B cell (primary cell): ENCODE data around the gene CHD8. TPM values are rescaled to one million over a fixed set of nuclear protein-coding genes. Genes with fewer than 3 reads are reported as not detected.

Experiments used
- ATAC-seq: fragments of 200-7000 bp; cut with Tn5 transposase; one replicate; pipeline ENCODE4 v1.10.0; 2021; ENCODE audit warnings: low read depth, mild to moderate bottlenecking, moderate number of reproducible peaks, moderate library complexity
- CTCF ChIA-PET: fragments of 350-600 bp; sonication (Branson Sonifier 250); formaldehyde crosslinking; loops from one replicate; lab custom pipeline; 2021; ENCODE audit warnings: antibody characterized with exemption, inconsistent platforms; lab: Charles Lee
- POLR2A ChIA-PET: fragments of 350-600 bp; sonication (Branson Sonifier 250); formaldehyde crosslinking; loops from one replicate; lab custom pipeline; 2021; ENCODE audit warnings: antibody characterized with exemption; lab: Charles Lee
- DNase-seq: peaks from one replicate; pipeline ENCODE4 v3.0.0; 2013
- H2AFZ ChIP-seq: 2 replicates; pipeline ENCODE4 v1.6.1; 2012; ENCODE audit warnings: mild to moderate bottlenecking, low read depth, low read length; ENCODE audit not compliant: insufficient read depth, poor library complexity, severe bottlenecking
- H3K27ac ChIP-seq, 2 donors: 1 replicate in 1 of 2; 2 replicates in 1 of 2; pipeline ENCODE4 v1.5.1; 2012 to 2013; ENCODE audit warnings: low read length in 2 of 2, mild to moderate bottlenecking in 2 of 2, moderate library complexity in 1 of 2
- H3K27me3 ChIP-seq, 4 experiments: fragments of 200-600 bp in 1 of 4; sonication (generic) in 1 of 4; replicated peaks in 1 of 4; 1 replicate in 2 of 4; 2 replicates in 2 of 4; pipeline versions ENCODE4 v1.6.1 to v1.7.0; 2013 to 2016; ENCODE audit warnings: low read length in 3 of 4, mild to moderate bottlenecking in 2 of 4, mixed read lengths in 1 of 4, moderate library complexity in 1 of 4; ENCODE audit not compliant: insufficient read depth in 4 of 4, control insufficient read depth in 3 of 4; ENCODE audit errors: control extremely low read depth in 1 of 4
- H3K36me3 ChIP-seq, 2 experiments: replicated peaks in 1 of 2; 1 replicate in 1 of 2; 2 replicates in 1 of 2; pipeline versions ENCODE4 v1.6.1 to v1.7.1; 2013; ENCODE audit warnings: low read length in 1 of 2; ENCODE audit not compliant: insufficient read depth in 2 of 2, control insufficient read depth in 1 of 2; ENCODE audit errors: control extremely low read depth in 1 of 2, extremely low read depth in 1 of 2
- H3K4me1 ChIP-seq, 2 donors: fragments of 200-600 bp in 1 of 2; sonication (generic) in 1 of 2; 1 replicate in 1 of 2; 2 replicates in 1 of 2; pipeline versions ENCODE4 v1.5.1 to v1.6.1; 2013 to 2017; ENCODE audit warnings: low read length in 2 of 2; ENCODE audit not compliant: control insufficient read depth in 2 of 2, insufficient read depth in 2 of 2
- H3K4me2 ChIP-seq: replicated peaks from 2 replicates; pipeline ENCODE3; 2012; ENCODE audit warnings: mild to moderate bottlenecking, low read depth, low read length; ENCODE audit not compliant: poor library complexity, severe bottlenecking
- H3K4me3 ChIP-seq, 5 experiments: fragments of 200-600 bp in 1 of 5; sonication (generic) in 1 of 5; 1 replicate in 3 of 5; 2 replicates in 2 of 5; pipeline versions ENCODE4 v1.5.1 to v1.7.0; 2011 to 2016; ENCODE audit warnings: low read length in 4 of 5, mild to moderate bottlenecking in 4 of 5, low read depth in 2 of 5, control low read depth in 1 of 5, moderate library complexity in 1 of 5; ENCODE audit not compliant: insufficient read depth in 1 of 5; ENCODE audit errors: control extremely low read depth in 1 of 5, extremely low read depth in 1 of 5
- H3K79me2 ChIP-seq: fragments of 200-600 bp; sonication (generic); one replicate; pipeline ENCODE4 v1.6.0; 2016; ENCODE audit warnings: low read length; ENCODE audit not compliant: control insufficient read depth, insufficient read depth
- H3K9ac ChIP-seq: fragments of 200-600 bp; sonication (generic); 2 replicates; pipeline ENCODE4 v1.6.1; 2017; ENCODE audit warnings: mild to moderate bottlenecking, low read length, moderate library complexity
- H3K9me3 ChIP-seq, 3 donors: one replicate each; pipeline versions ENCODE4 v1.6.1 to v1.7.1; 2013; ENCODE audit warnings: low read length in 2 of 3; ENCODE audit not compliant: control insufficient read depth in 2 of 3, insufficient read depth in 1 of 3; ENCODE audit errors: control extremely low read depth in 1 of 3
- H4K20me1 ChIP-seq: 2 replicates; pipeline ENCODE4 v1.6.0; 2012; ENCODE audit warnings: mild to moderate bottlenecking, low read length; ENCODE audit not compliant: insufficient read depth, control insufficient read depth, poor library complexity, severe bottlenecking
- H3K27ac Mint-ChIP-seq: one replicate; pipeline ENCODE4 v1.8.0; 2021; ENCODE audit warnings: mixed read lengths
- H3K27me3 Mint-ChIP-seq: one replicate; pipeline ENCODE4 v1.8.0; 2021; ENCODE audit warnings: mixed read lengths
- H3K4me1 Mint-ChIP-seq: one replicate; pipeline ENCODE4 v1.8.0; 2021; ENCODE audit warnings: mixed read lengths
- H3K4me3 Mint-ChIP-seq: one replicate; pipeline ENCODE4 v1.8.0; 2021; ENCODE audit warnings: mixed read lengths
- H3K9me3 Mint-ChIP-seq: one replicate; pipeline ENCODE4 v1.8.0; 2022; ENCODE audit warnings: mixed read lengths; ENCODE audit not compliant: insufficient read depth
- CTCF ChIP-seq: fragments of 200-600 bp; IDR thresholded peaks from one replicate; pipeline ENCODE4 v1.8.0; 2022; ENCODE audit warnings: antibody characterized with exemption, mild to moderate bottlenecking
- EZH2 ChIP-seq: IDR thresholded peaks from 2 replicates; pipeline ENCODE4 v1.6.1; 2012; ENCODE audit warnings: borderline replicate concordance, low read depth, mild to moderate bottlenecking, moderate library complexity, low read length; ENCODE audit not compliant: insufficient read depth, poor library complexity, severe bottlenecking
- WGBS: methylation state at CpG from one replicate; pipeline ENCODE4 v1.1.5; 2013; ENCODE audit warnings: missing lambda C conversion rate; ENCODE audit not compliant: insufficient coverage; 5-methylcytosine and 5-hydroxymethylcytosine counted together
- intact Hi-C: fragments of 100-400 bp; cut with micrococcal nuclease; formaldehyde crosslinking; loops from one replicate; pipeline ENCODE4 v1.10.0; 2022
- polyA plus RNA-seq: library from polyadenylated mRNA; depleted of rRNA; stranded (reverse); fragments of >200 nt; gene quantifications from 2 replicates; pipeline ENCODE4 v1.2.3, GENCODE V29; 2012
- total RNA-seq, 2 donors: library from RNA; stranded (reverse); fragments of 120-200 nt in 1 of 2; gene quantifications; 1 replicate in 1 of 2; 2 replicates in 1 of 2; pipeline versions ENCODE4 v1.2.3 to v1.2.4, GENCODE V29; 2013 to 2022

Gene CHD8
- total and polyA plus RNA-seq, 2 donors (not counting 1 experiment from before 2014, with no cell fraction given), result 43.5 to 155 TPM

DNA sequence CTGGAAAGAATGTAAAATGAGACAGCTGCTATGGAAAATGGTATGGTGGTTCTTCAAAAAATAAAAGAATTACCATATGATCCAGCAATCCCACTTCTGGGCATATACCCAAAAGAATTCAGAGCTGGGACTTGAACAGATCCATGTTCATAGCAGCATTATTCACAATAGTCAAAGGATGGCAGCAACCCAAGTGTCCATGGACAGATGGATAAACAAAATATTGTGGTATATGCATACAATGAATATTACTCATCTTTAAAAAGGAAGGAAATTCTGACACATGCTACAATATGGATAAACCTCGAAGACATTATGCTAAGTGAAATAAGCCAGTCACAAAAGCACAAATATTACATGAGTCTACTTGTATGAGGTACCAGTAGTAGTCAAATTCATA is 11.7 kb upstream of the CHD8 start:
- no peaks in the 10 kb centered on the region for H3K4me1 ChIP-seq
- ChIA-PET CTCF (no interaction called here), POLR2A (no interaction called here)
- TF ChIP-seq EZH2, result no peak
- no peak for TF ChIP-seq CTCF
- no peak overlapping the region for H3K27ac ChIP-seq
- Mint-ChIP-seq H3K27me3 (no peaks in the 10 kb centered on the region), H3K27ac (no peak overlapping the region), H3K4me1 (peaks cover 2% of the 10 kb centered on the region), H3K9me3 (no peaks in the 10 kb centered on the region), H3K4me3 (no peak overlapping the region)
- no peak overlapping the region for H2AFZ ChIP-seq
- WGBS, result no CpG with 5 or more reads among the region's 1 CpG
- H4K20me1 ChIP-seq, result no peaks in the 10 kb centered on the region
- H3K9me3 ChIP-seq, result no peaks in the 10 kb centered on the region
- peaks cover 12 to 32% of the 10 kb centered on the region in 2 experiments for H3K36me3 ChIP-seq
- peaks cover 9% of the 10 kb centered on the region for H3K79me2 ChIP-seq
- no peak for ATAC-seq
- intact Hi-C loops, result no loop called here
- H3K9ac ChIP-seq, result no peak overlapping the region
- no peak overlapping the region for H3K4me2 ChIP-seq
- no peaks in the 10 kb centered on the region for H3K27me3 ChIP-seq
- H3K4me3 ChIP-seq, result no peak overlapping the region
- DNase-seq, result no peak

- 0% methylated on average over 11 of the region's 17 CpGs for WGBS
- CTCF ChIA-PET, result interaction anchor here (0.6 to 3.9 kb wide), 14 partner anchors 9 to 101 kb away, joined by 3 to 50 read pairs (median 4); partner anchors contain the start of genes METTL3, RAB2B, SUPT16H and TOX4
These were observed 371 bp downstream of the CHD8 start for GRCh38 chr14:21455592-21455911.

More at GRCh38 chr14:21455592-21455911, 371 bp downstream of the CHD8 start:
- Histone ChIP-seq H3K27ac (peak overlapping the region; percentile 63 to 72), H3K4me1 (peaks cover 11 to 17% of the 10 kb centered on the region in 2 donors), H3K4me3 (peak overlapping the region; percentile 69 to 95 (median 94)), H3K79me2 (peaks cover 52% of the 10 kb centered on the region), H3K9me3 (no peaks in the 10 kb centered on the region), H3K27me3 (no peaks in the 10 kb centered on the region), H2AFZ (peak overlapping the region; percentile 98), H4K20me1 (no peaks in the 10 kb centered on the region), H3K4me2 (peak overlapping the region; percentile 76), H3K36me3 (peaks cover 0 to 6% of the 10 kb centered on the region in 2 experiments), H3K9ac (peak overlapping the region; percentile 77)
- Mint-ChIP-seq H3K27me3 (no peaks in the 10 kb centered on the region), H3K4me1 (peaks cover 40% of the 10 kb centered on the region), H3K9me3 (no peaks in the 10 kb centered on the region), H3K27ac (peak overlapping the region; percentile 100), H3K4me3 (peak overlapping the region; percentile 100)
- TF ChIP-seq CTCF, result no peak
- no peak for TF ChIP-seq EZH2
- ATAC-seq, result no peak
- intact Hi-C loops, result loop anchor here (10.0 kb wide), 1 partner anchor 991 kb away; the partner anchor contains the start of genes PIP4P1 and PNP
- POLR2A ChIA-PET, result interaction anchor here (0.6 to 3.6 kb wide), 6 partner anchors 19 to 1417 kb away, joined by 3 to 53 read pairs (median 5); partner anchors contain the start of genes METTL3, RAB2B, SUPT16H and TOX4
- DNase-seq, result no peak
